NOMO-1 treated with DMSO at 0.1 percent for 48 hours (cell line): ENCODE measurements around the gene KIAA0825.

Source experiments
- DNase-seq: peaks from one replicate; lab custom pipeline; 2025; ENCODE audit not compliant: unreplicated experiment; lab: John Stamatoyannopoulos, UW

KIAA0825 gene

GRCh38 chr5:94457788-94458187 lies 160.6 kb downstream of the KIAA0825 start:
- no peak for DNase-seq

GRCh38 chr5:94445726-94446125 lies 172.7 kb downstream of the KIAA0825 start:
- no peak for DNase-seq

GRCh38 chr5:94442991-94443390 lies 175.4 kb downstream of the KIAA0825 start:
- DNase-seq: no peak

- DNase-seq: no peak
Observed at GRCh38 chr5:94442076-94442475, 176.3 kb downstream of the KIAA0825 start.

- DNase-seq: no peak
Observed at GRCh38 chr5:94440015-94440414, 178.4 kb downstream of the KIAA0825 start.

GRCh38 chr5:94433397-94434163 lies 184.8 kb downstream of the KIAA0825 start:
- DNase-seq: peak; percentile 89

- DNase-seq: peak; percentile 12
Observed at GRCh38 chr5:94432499-94432898, 185.9 kb downstream of the KIAA0825 start.

- no peak for DNase-seq
Observed at GRCh38 chr5:94431696-94432095, 186.7 kb downstream of the KIAA0825 start.

- no peak for DNase-seq
Observed at GRCh38 chr5:94429566-94429965, 188.8 kb downstream of the KIAA0825 start.

- DNase-seq: no peak
Observed at GRCh38 chr5:94425396-94425795, 193.0 kb downstream of the KIAA0825 start.

- DNase-seq: no peak
Observed at GRCh38 chr5:94423411-94423810, 195.0 kb downstream of the KIAA0825 start.

- peak; percentile 4 for DNase-seq
Observed at GRCh38 chr5:94422812-94423211, 195.6 kb downstream of the KIAA0825 start.

- DNase-seq: peak; percentile 31
Observed at GRCh38 chr5:94420885-94421284, 197.5 kb downstream of the KIAA0825 start.

- DNase-seq: no peak
Observed at GRCh38 chr5:94415798-94416197, 202.6 kb downstream of the KIAA0825 start.

GRCh38 chr5:94409440-94409839 lies 209.0 kb downstream of the KIAA0825 start:
- no peak for DNase-seq

- no peak for DNase-seq
Observed at GRCh38 chr5:94407023-94407422, 211.4 kb downstream of the KIAA0825 start.

- DNase-seq: no peak
Observed at GRCh38 chr5:94403483-94403882, 214.9 kb downstream of the KIAA0825 start.

- no peak for DNase-seq
Observed at GRCh38 chr5:94402096-94402495, 216.3 kb downstream of the KIAA0825 start.

- no peak for DNase-seq
Observed at GRCh38 chr5:94397508-94397907, 220.9 kb downstream of the KIAA0825 start.

- no peak for DNase-seq
Observed at GRCh38 chr5:94396687-94397086, 221.7 kb downstream of the KIAA0825 start.

- no peak for DNase-seq
Observed at GRCh38 chr5:94395468-94395867, 222.9 kb downstream of the KIAA0825 start.

- no peak for DNase-seq
Observed at GRCh38 chr5:94391996-94392395, 226.4 kb downstream of the KIAA0825 start.

GRCh38 chr5:94389515-94389899 lies 228.9 kb downstream of the KIAA0825 start:
- DNase-seq: no peak
